Measurements from ENCODE around the gene ABTB2. TPM values are rescaled to one million over a fixed set of nuclear protein-coding genes. Genes with fewer than 3 reads are reported as not detected.

ABTB2 gene
- total and polyA plus RNA-seq, 10 of the 15 experiments (the other 5 are each of a cell fraction or from before 2014, with no cell fraction given): 0.13 to 2.1 (median 0.72) TPM

- ATAC-seq: no peak
These were observed 178.7 kb downstream of the ABTB2 start for GRCh38 chr11:34179026-34179675.

More at GRCh38 chr11:34179026-34179675, 178.7 kb downstream of the ABTB2 start:
- FAIRE-seq (no peak), DNase-seq (ENCODE audit: low read depth, low spot score) (no peak)
- 77% methylated on average over 9 of the region's 9 CpGs for WGBS (ENCODE audit: insufficient coverage, insufficient replicate concordance, low lambda C conversion rate, missing lambda C conversion rate)
- TF ChIP-seq CREB1 (IDR thresholded peaks at IDR 0.05; ENCODE audit: low read depth) (peak; percentile 37; the same call in 1 of the 2 replicates), CREM (IDR thresholded peaks at IDR 0.05; ENCODE audit: low read depth) (peak; percentile 54), CTCF (IDR thresholded peaks at IDR 0.05 in 2 of 3, conservative IDR thresholded peaks at IDR 0.05 in 1 of 3; ENCODE audit: control insufficient read depth in 2 of 3, extremely low read depth in 1 of 3, insufficient read depth in 1 of 3, low read depth in 3 of 3, low read length in 3 of 3) (no peak), ATF7 (IDR thresholded peaks at IDR 0.05; ENCODE audit: low read depth) (peak; percentile 40; the same call in 1 of the 2 replicates)
- Histone ChIP-seq H3K4me3 (no peak overlapping the region), H3K9me3 (replicated peaks; ENCODE audit: control insufficient read depth, insufficient read depth, low read length) (no peaks in the 10 kb centered on the region), H3K36me3 (ENCODE audit: control insufficient read depth in 2 of 2, insufficient read depth in 2 of 2, low read length in 1 of 2) (no peaks in the 10 kb centered on the region), H4K20me1 (ENCODE audit: control insufficient read depth, insufficient read depth) (no peaks in the 10 kb centered on the region), H2AFZ (ENCODE audit: control insufficient read depth, low read depth, low read length) (no peak overlapping the region), H3K4me2 (ENCODE audit: control insufficient read depth, insufficient read depth) (no peak overlapping the region), H3K4me1 (ENCODE audit: control insufficient read depth, insufficient read depth, low read length) (peaks cover 37% of the 10 kb centered on the region), H3K79me2 (ENCODE audit: control insufficient read depth, insufficient read depth, low read length) (no peaks in the 10 kb centered on the region), H3K27ac (ENCODE audit: control insufficient read depth, insufficient read depth) (no peak overlapping the region), H3K9ac (ENCODE audit: control insufficient read depth, insufficient read depth, low read length) (no peak overlapping the region), H3K27me3 (replicated peaks in 1 of 2; ENCODE audit: control insufficient read depth in 2 of 2, insufficient read depth in 2 of 2, low read length in 1 of 2) (no peaks in the 10 kb centered on the region)
- BruUV-seq (replicated peaks): no TSS peak
- ChIA-PET POLR2A (interaction anchor here (0.6 to 1.5 kb wide), 4 partner anchors 28 to 180 kb away, joined by 3 to 6 read pairs (median 4); no protein-coding TSS in a partner anchor), RAD21 (ENCODE audit: unreplicated experiment) (interaction anchor here (0.6 to 13.0 kb wide), 9 partner anchors 9 to 173 kb away, joined by 3 to 249 read pairs (median 4); partner anchors contain the start of gene ABTB2), CTCF (interaction anchor here (0.7 to 10.5 kb wide), 9 partner anchors 9 to 175 kb away, joined by 3 to 167 read pairs (median 6); partner anchors contain the start of gene ABTB2), SMC1A (ENCODE audit: uncharacterized antibody, unreplicated experiment) (interaction anchor here (0.8 to 11.3 kb wide), 11 partner anchors 10 to 309 kb away, joined by 3 to 192 read pairs (median 4); partner anchors contain the start of gene ABTB2)
- in situ Hi-C loops (cut with MboI) (loop anchor here (5.0 kb wide), 1 partner anchor 178 kb away; the partner anchor contains the start of gene ABTB2), intact Hi-C loops (cut with micrococcal nuclease; ENCODE audit: unreplicated experiment) (loop anchor here (10.0 kb wide), 1 partner anchor 286 kb away; no protein-coding TSS in a partner anchor)
